ENCODE data around the gene C3.

DNA sequence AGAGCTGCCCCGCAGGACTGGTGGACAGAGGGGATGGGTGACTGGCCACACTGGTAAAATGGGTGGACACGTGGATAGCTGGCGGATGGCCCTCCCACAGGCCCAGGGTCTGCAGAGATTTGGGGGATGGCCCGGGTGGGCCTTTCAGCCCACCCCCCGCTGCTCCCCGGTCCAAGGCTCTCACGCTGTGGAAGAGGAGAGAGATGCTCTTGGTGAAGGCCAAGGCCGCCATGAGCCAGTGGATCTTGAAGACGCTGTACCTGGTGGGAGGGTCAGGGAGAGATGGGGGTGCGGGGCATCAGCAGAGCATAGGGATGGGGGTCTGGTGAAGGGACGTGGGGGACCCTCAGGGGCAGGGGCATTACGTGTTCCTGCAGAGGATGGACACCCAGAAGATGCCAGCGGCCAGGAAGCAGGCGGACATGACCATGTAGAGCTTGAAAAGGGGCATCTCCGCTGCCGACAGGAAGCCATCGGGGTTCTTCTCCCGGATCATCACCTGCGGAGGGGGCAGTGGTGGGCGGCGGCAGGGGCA lies 12.4 kb upstream of the C3 start:
- TF ChIP-seq, protein P1, sequence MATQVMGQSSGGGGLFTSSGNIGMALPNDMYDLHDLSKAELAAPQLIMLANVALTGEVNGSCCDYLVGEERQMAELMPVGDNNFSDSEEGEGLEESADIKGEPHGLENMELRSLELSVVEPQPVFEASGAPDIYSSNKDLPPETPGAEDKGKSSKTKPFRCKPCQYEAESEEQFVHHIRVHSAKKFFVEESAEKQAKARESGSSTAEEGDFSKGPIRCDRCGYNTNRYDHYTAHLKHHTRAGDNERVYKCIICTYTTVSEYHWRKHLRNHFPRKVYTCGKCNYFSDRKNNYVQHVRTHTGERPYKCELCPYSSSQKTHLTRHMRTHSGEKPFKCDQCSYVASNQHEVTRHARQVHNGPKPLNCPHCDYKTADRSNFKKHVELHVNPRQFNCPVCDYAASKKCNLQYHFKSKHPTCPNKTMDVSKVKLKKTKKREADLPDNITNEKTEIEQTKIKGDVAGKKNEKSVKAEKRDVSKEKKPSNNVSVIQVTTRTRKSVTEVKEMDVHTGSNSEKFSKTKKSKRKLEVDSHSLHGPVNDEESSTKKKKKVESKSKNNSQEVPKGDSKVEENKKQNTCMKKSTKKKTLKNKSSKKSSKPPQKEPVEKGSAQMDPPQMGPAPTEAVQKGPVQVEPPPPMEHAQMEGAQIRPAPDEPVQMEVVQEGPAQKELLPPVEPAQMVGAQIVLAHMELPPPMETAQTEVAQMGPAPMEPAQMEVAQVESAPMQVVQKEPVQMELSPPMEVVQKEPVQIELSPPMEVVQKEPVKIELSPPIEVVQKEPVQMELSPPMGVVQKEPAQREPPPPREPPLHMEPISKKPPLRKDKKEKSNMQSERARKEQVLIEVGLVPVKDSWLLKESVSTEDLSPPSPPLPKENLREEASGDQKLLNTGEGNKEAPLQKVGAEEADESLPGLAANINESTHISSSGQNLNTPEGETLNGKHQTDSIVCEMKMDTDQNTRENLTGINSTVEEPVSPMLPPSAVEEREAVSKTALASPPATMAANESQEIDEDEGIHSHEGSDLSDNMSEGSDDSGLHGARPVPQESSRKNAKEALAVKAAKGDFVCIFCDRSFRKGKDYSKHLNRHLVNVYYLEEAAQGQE (IDR thresholded peaks at IDR 0.05; ENCODE audit: insufficient read depth in 1 of 2, low read depth in 2 of 2, low read length in 1 of 2), result no peak
- TF ChIP-seq, protein P2, sequence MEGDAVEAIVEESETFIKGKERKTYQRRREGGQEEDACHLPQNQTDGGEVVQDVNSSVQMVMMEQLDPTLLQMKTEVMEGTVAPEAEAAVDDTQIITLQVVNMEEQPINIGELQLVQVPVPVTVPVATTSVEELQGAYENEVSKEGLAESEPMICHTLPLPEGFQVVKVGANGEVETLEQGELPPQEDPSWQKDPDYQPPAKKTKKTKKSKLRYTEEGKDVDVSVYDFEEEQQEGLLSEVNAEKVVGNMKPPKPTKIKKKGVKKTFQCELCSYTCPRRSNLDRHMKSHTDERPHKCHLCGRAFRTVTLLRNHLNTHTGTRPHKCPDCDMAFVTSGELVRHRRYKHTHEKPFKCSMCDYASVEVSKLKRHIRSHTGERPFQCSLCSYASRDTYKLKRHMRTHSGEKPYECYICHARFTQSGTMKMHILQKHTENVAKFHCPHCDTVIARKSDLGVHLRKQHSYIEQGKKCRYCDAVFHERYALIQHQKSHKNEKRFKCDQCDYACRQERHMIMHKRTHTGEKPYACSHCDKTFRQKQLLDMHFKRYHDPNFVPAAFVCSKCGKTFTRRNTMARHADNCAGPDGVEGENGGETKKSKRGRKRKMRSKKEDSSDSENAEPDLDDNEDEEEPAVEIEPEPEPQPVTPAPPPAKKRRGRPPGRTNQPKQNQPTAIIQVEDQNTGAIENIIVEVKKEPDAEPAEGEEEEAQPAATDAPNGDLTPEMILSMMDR (IDR thresholded peaks at IDR 0.05), result no peak
- no peak for TF ChIP-seq POLR2AphosphoS5 (IDR thresholded peaks at IDR 0.05; ENCODE audit: low read depth, low read length)
- no peak for TF ChIP-seq TCF7L2 (IDR thresholded peaks at IDR 0.05; ENCODE audit: low read depth, low read length)
- no peak for TF ChIP-seq SIN3A (IDR thresholded peaks at IDR 0.05; ENCODE audit: borderline replicate concordance, insufficient read depth, low read depth, low read length)

All from Panc1 (cell line).